ENCODE measurements around the gene AGAP9. TPM values are rescaled to one million over a fixed set of nuclear protein-coding genes. Genes with fewer than 3 reads are reported as not detected.
A peak's percentile ranks its signal among the peaks of the same experiment; 100 is the strongest.
"Not testable (repeated sequence)": the region's sequence is repeated elsewhere in the genome, so short reads cannot be mapped to it uniquely, and the experiment has no call there.

Gene AGAP9
- total and polyA plus RNA-seq, 9 of the 15 experiments (the other 6 are each of a cell fraction or from before 2014, with no cell fraction given), result 0.37 to 11.7 (median 5.8) TPM

- H3K36me3 ChIP-seq (ENCODE audit: control insufficient read depth, insufficient read depth, low read length); H3K27ac ChIP-seq (ENCODE audit: extremely low read depth, low read depth, low read length); H4K20me1 ChIP-seq (replicated peaks; ENCODE audit: control insufficient read depth, insufficient read depth, low read length); BruUV-seq (replicated peaks); H3K9me3 ChIP-seq (replicated peaks; ENCODE audit: control insufficient read depth, insufficient read depth, low read depth, low read length); DNase-seq (ENCODE audit: extremely low read depth in 1 of 4, low spot score in 3 of 4); H3K9me1 ChIP-seq (ENCODE audit: control insufficient read depth, insufficient read depth, low read length); FAIRE-seq; ATAC-seq; H3K27me3 ChIP-seq (ENCODE audit: control insufficient read depth in 2 of 2, insufficient read depth in 2 of 2, low read length in 2 of 2); H3K4me1 ChIP-seq (replicated peaks in 1 of 2; ENCODE audit: control insufficient read depth in 2 of 2, insufficient read depth in 2 of 2, low read length in 2 of 2); intact Hi-C loops (cut with micrococcal nuclease); H3K79me2 ChIP-seq (ENCODE audit: control insufficient read depth, insufficient read depth, low read length); CTCF ChIA-PET (ENCODE audit: low intra/inter-chr PET ratio): not testable (repeated sequence)
- H3K4me3 ChIP-seq, result peak overlapping the region; percentile 66
- peak overlapping the region; percentile 71 to 77; a peak in 3 of 4 replicates for H3K9ac ChIP-seq (ENCODE audit: insufficient read depth in 1 of 2, low read depth in 2 of 2, low read length in 2 of 2)
- in situ Hi-C loops (cut with MboI), result loop anchor here (5.0 to 25.0 kb wide), 2 partner anchors 117 to 767 kb away; no protein-coding TSS in a partner anchor
- POLR2A ChIA-PET, result interaction anchor here (0.6 kb wide), 1 partner anchor 433 kb away, joined by 3 read pairs; no protein-coding TSS in a partner anchor
- H3K4me2 ChIP-seq (ENCODE audit: insufficient read depth, low read length), result peak overlapping the region; percentile 62
- peak overlapping the region; percentile 83 for H2AFZ ChIP-seq (ENCODE audit: low read depth, low read length)
- WGBS (ENCODE audit: insufficient coverage, low coverage, missing lambda C conversion rate), result 20% methylated on average over 5 of the region's 17 CpGs
Measured at GRCh38 chr10:47553860-47554247, 30.4 kb upstream of the AGAP9 start.

- FAIRE-seq; H3K79me2 ChIP-seq (ENCODE audit: control insufficient read depth, insufficient read depth, low read length); H3K27me3 ChIP-seq (ENCODE audit: control insufficient read depth in 2 of 2, insufficient read depth in 2 of 2, low read length in 2 of 2); H3K9me3 ChIP-seq (replicated peaks; ENCODE audit: control insufficient read depth, insufficient read depth, low read depth, low read length); H3K36me3 ChIP-seq (ENCODE audit: control insufficient read depth, insufficient read depth, low read length); H4K20me1 ChIP-seq (replicated peaks; ENCODE audit: control insufficient read depth, insufficient read depth, low read length); H3K4me1 ChIP-seq (replicated peaks in 1 of 2; ENCODE audit: control insufficient read depth in 2 of 2, insufficient read depth in 2 of 2, low read length in 2 of 2); H3K9me1 ChIP-seq (ENCODE audit: control insufficient read depth, insufficient read depth, low read length); CTCF ChIA-PET (ENCODE audit: low intra/inter-chr PET ratio); intact Hi-C loops (cut with micrococcal nuclease): not testable (repeated sequence)
- in situ Hi-C loops (cut with MboI), result loop anchor here (5.0 to 25.0 kb wide), 2 partner anchors 116 to 766 kb away; no protein-coding TSS in a partner anchor
- WGBS (ENCODE audit: insufficient coverage, low coverage, missing lambda C conversion rate), result 1% methylated on average over 27 of the region's 60 CpGs
- H3K4me2 ChIP-seq (ENCODE audit: insufficient read depth, low read length), result peak overlapping the region; percentile 76
- BruUV-seq (replicated peaks), result TSS peak; percentile 91
- peak overlapping the region; percentile 64 for H3K27ac ChIP-seq (ENCODE audit: extremely low read depth, low read depth, low read length)
- POLR2A ChIA-PET, result interaction anchor here (0.6 kb wide), 1 partner anchor 432 kb away, joined by 3 read pairs; no protein-coding TSS in a partner anchor
- DNase-seq (ENCODE audit: extremely low read depth in 1 of 4, low spot score in 3 of 4) (peak; percentile 54 to 88 (median 58)), ATAC-seq (peak; percentile 98)
- peak overlapping the region; percentile 66 for H3K4me3 ChIP-seq
- peak overlapping the region; percentile 92 for H2AFZ ChIP-seq (ENCODE audit: low read depth, low read length)
- peak overlapping the region; percentile 77 to 96 for H3K9ac ChIP-seq (ENCODE audit: insufficient read depth in 1 of 2, low read depth in 2 of 2, low read length in 2 of 2)
- TF ChIP-seq ZNF639 (CRISPR knock-in tag; conservative IDR thresholded peaks at IDR 0.05 in 1 of 2, IDR thresholded peaks at IDR 0.05 in 1 of 2) (peak in 1 of 2 experiments; percentile 47; a peak in 1 of 4 replicates), BCLAF1 (IDR thresholded peaks at IDR 0.05; ENCODE audit: borderline replicate concordance in 1 of 2, control insufficient read depth in 1 of 2, low read depth in 2 of 2, low read length in 1 of 2) (0 out of 4 replicates have a peak, but pooled peaks of 1 of the 2 experiments have one; percentile 37), ZBTB5 (IDR thresholded peaks at IDR 0.05) (peak; percentile 99), ARID1B (IDR thresholded peaks at IDR 0.05) (peak; percentile 24)
Measured at GRCh38 chr10:47553214-47553859, 29.9 kb upstream of the AGAP9 start.

Data from K562 (cell line).